Loucy (cell line): Measurements from ENCODE around the gene ATP5ME.

Experiments used
- H2AFZ ChIP-seq: fragments of 200-600 bp; sonication (generic); 2 replicates; pipeline ENCODE4 v1.6.0; 2016; ENCODE audit warnings: antibody characterized with exemption, mild to moderate bottlenecking, low read length, moderate library complexity
- H3F3A ChIP-seq: fragments of 200-600 bp; 2 replicates; pipeline ENCODE4 v1.6.0; 2016; ENCODE audit warnings: antibody characterized with exemption, low read depth, mild to moderate bottlenecking
- H3K27me3 ChIP-seq: fragments of 200-600 bp; sonication (generic); 2 replicates; pipeline ENCODE4 v1.6.1; 2014; ENCODE audit warnings: low read length, mild to moderate bottlenecking; ENCODE audit not compliant: insufficient read depth, poor library complexity, severe bottlenecking
- H3K36me3 ChIP-seq: fragments of 200-600 bp; sonication (generic); 2 replicates; pipeline ENCODE4 v1.6.1; 2016; ENCODE audit warnings: low read length; ENCODE audit not compliant: insufficient read depth
- H3K4me1 ChIP-seq: fragments of 200-600 bp; sonication (generic); 2 replicates; pipeline ENCODE4 v1.5.1; 2014; ENCODE audit warnings: low read length, mild to moderate bottlenecking; ENCODE audit not compliant: insufficient read depth, poor library complexity, severe bottlenecking
- H3K4me2 ChIP-seq: fragments of 200-600 bp; sonication (generic); 2 replicates; pipeline ENCODE4 v1.6.0; 2014; ENCODE audit warnings: antibody characterized with exemption, low read length, low read depth, mild to moderate bottlenecking; ENCODE audit not compliant: poor library complexity, severe bottlenecking
- H3K4me3 ChIP-seq: fragments of 200-600 bp; sonication (generic); 2 replicates; pipeline ENCODE4 v1.5.1; 2014; ENCODE audit warnings: low read length, mild to moderate bottlenecking, mixed read lengths; ENCODE audit not compliant: poor library complexity, severe bottlenecking
- H3K79me2 ChIP-seq: fragments of 200-600 bp; sonication (generic); 2 replicates; pipeline ENCODE4 v1.6.1; 2014; ENCODE audit warnings: low read length; ENCODE audit not compliant: insufficient read depth
- H3K9ac ChIP-seq: fragments of 200-600 bp; sonication (generic); 2 replicates; pipeline ENCODE4 v1.6.0; 2014; ENCODE audit warnings: mild to moderate bottlenecking, low read depth, low read length, moderate library complexity; ENCODE audit not compliant: poor library complexity, severe bottlenecking
- H3K9me2 ChIP-seq: fragments of 200-600 bp; sonication (generic); replicated peaks from 2 replicates; pipeline ENCODE4 v1.6.1; 2016; ENCODE audit warnings: low read depth, low read length, mixed read lengths
- H3K9me3 ChIP-seq: fragments of 200-600 bp; sonication (generic); 2 replicates; pipeline ENCODE4 v1.6.1; 2014; ENCODE audit warnings: mild to moderate bottlenecking, antibody characterized with exemption, low read length, low read depth; ENCODE audit not compliant: insufficient read depth
- H4K20me1 ChIP-seq: fragments of 200-600 bp; sonication (generic); 2 replicates; pipeline ENCODE4 v1.6.0; 2014; ENCODE audit warnings: antibody characterized with exemption, low read length, mild to moderate bottlenecking; ENCODE audit not compliant: insufficient read depth, poor library complexity, severe bottlenecking
- CTCF ChIP-seq: fragments of 200-600 bp; sonication (generic); conservative IDR thresholded peaks from 2 replicates; pipeline ENCODE4 v1.5.1; 2014; ENCODE audit warnings: mild to moderate bottlenecking, antibody characterized with exemption, low read length
- EZH2phosphoT487 ChIP-seq: fragments of 200-600 bp; IDR thresholded peaks from 2 replicates; pipeline ENCODE4 v1.6.1; 2018; ENCODE audit warnings: antibody characterized with exemption, mild to moderate bottlenecking, moderate library complexity, borderline replicate concordance

The ATP5ME gene

DNA sequence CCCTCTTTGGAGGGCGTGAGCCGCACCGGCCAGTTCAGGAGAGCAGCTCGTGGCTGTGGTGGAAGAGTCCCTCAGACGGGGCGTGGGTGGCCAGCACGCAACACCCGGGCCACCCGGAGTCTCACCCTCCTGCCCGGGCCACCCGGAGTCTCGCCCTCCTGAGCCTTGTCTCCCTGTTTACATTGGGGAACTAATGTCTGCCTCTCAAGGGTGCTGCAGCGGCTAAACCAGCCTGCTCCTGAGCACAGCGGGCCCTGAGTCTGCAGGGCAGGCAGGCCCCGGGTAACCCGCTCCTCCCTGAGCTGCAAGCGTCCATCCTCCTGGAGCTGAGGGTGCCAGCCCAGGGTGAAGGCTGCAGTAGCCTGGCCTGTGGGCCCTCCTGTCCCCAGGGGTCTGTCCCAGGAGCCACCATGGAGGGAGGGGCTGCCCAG, 45.8 kb downstream of the ATP5ME start:
- peaks cover 47% of the 10 kb centered on the region; the same call in 1 of the 2 replicates for H3K9me3 ChIP-seq
- no peaks in the 10 kb centered on the region for H3K27me3 ChIP-seq
- H3K79me2 ChIP-seq: no peaks in the 10 kb centered on the region
- no peaks in the 10 kb centered on the region for H3K36me3 ChIP-seq
- no peaks in the 10 kb centered on the region for H3K4me1 ChIP-seq
- no peak overlapping the region for H3K9ac ChIP-seq
- no peak overlapping the region for H2AFZ ChIP-seq
- no peak overlapping the region for H3K4me2 ChIP-seq
- no peaks in the 10 kb centered on the region for H3K9me2 ChIP-seq
- TF ChIP-seq CTCF (no peak), EZH2phosphoT487 (no peak)
- H3K4me3 ChIP-seq: no peak overlapping the region
- H3F3A ChIP-seq: no peaks in the 10 kb centered on the region
- no peaks in the 10 kb centered on the region for H4K20me1 ChIP-seq

- Histone ChIP-seq H3K36me3 (no peaks in the 10 kb centered on the region), H2AFZ (no peak overlapping the region), H3F3A (no peaks in the 10 kb centered on the region), H3K79me2 (no peaks in the 10 kb centered on the region), H3K4me3 (no peak overlapping the region), H3K9ac (no peak overlapping the region), H3K9me3 (peaks cover 48% of the 10 kb centered on the region; the same call in 1 of the 2 replicates), H3K27me3 (no peaks in the 10 kb centered on the region), H4K20me1 (no peaks in the 10 kb centered on the region), H3K4me1 (no peaks in the 10 kb centered on the region), H3K9me2 (no peaks in the 10 kb centered on the region), H3K4me2 (no peak overlapping the region)
- TF ChIP-seq CTCF (no peak), EZH2phosphoT487 (no peak)
Measured at GRCh38 chr4:627347-628125, 46.5 kb downstream of the ATP5ME start.

- Histone ChIP-seq H3F3A (no peaks in the 10 kb centered on the region), H3K9ac (no peak overlapping the region), H4K20me1 (no peaks in the 10 kb centered on the region), H3K4me1 (no peaks in the 10 kb centered on the region), H3K27me3 (no peaks in the 10 kb centered on the region), H3K4me3 (no peak overlapping the region), H3K36me3 (no peaks in the 10 kb centered on the region), H2AFZ (no peak overlapping the region), H3K9me3 (peaks cover 37% of the 10 kb centered on the region; the same call in 1 of the 2 replicates), H3K79me2 (no peaks in the 10 kb centered on the region), H3K4me2 (no peak overlapping the region), H3K9me2 (no peaks in the 10 kb centered on the region)
- no peak for TF ChIP-seq EZH2phosphoT487
- no peak for TF ChIP-seq CTCF
Measured at GRCh38 chr4:626201-627091, 47.6 kb downstream of the ATP5ME start.
